K562 (cell line): ENCODE data around the gene ORC3. TPM values are rescaled to one million over a fixed set of nuclear protein-coding genes. Genes with fewer than 3 reads are reported as not detected.

Experiments used
- ATAC-seq: fragments of 200-7000 bp; cut with Tn5 transposase; 3 replicates; pipeline ENCODE4 v1.9.1; 2020; ENCODE audit warnings: moderate library complexity
- BruUV-seq: library from RNA; stranded (reverse); fragments of 400-500 nt; replicated peaks from 2 replicates; lab custom pipeline; 2021; lab: Mats Ljungman, UMichigan
- CTCF ChIA-PET: fragments of 300-600 bp; formaldehyde crosslinking; extraction: SDS; loops from one replicate; lab custom pipeline; 2021; ENCODE audit warnings: low intra/inter-chr PET ratio; lab: Yijun Ruan, JAX
- POLR2A ChIA-PET: fragments of 300-600, 350-650 bp; sonication (Branson Sonifier 250); formaldehyde crosslinking; extraction: SDS; loops from one replicate; lab custom pipeline; 2021; ENCODE audit warnings: antibody characterized with exemption, inconsistent platforms; lab: Yijun Ruan, JAX
- DNase-seq, 4 experiments: peaks; one replicate each; pipeline versions ENCODE4 v3.0.0 to v3.0.0-alpha.2; 2011 to 2018; ENCODE audit warnings: low spot score in 3 of 4, mixed read lengths in 3 of 4; ENCODE audit errors: extremely low read depth in 1 of 4
- FAIRE-seq: peaks from 2 replicates; lab custom pipeline; 2011; peaks lifted over from hg19 to GRCh38; lab: Jason Lieb, UNC
- H2AFZ ChIP-seq: 2 replicates; pipeline ENCODE4 v1.6.0; 2011; ENCODE audit warnings: low read depth, low read length, control low read depth, inconsistent platforms
- H3K27ac ChIP-seq: fragments of 200-600 bp; 3 replicates; pipeline ENCODE4 v1.8.0; 2011; ENCODE audit warnings: low read depth, mild to moderate bottlenecking, control low read depth, inconsistent platforms, low read length, moderate library complexity, mixed read lengths; ENCODE audit errors: extremely low read depth
- H3K27me3 ChIP-seq, 2 experiments: fragments of 300-600 bp in 1 of 2; 2 replicates in 1 of 2; 3 replicates in 1 of 2; pipeline versions ENCODE4 v1.6.0 to v1.8.0; 2011; ENCODE audit warnings: inconsistent platforms in 2 of 2, low read length in 2 of 2, mild to moderate bottlenecking in 1 of 2, mixed read lengths in 1 of 2, moderate library complexity in 1 of 2; ENCODE audit not compliant: control insufficient read depth in 2 of 2, insufficient read depth in 2 of 2
- H3K36me3 ChIP-seq: fragments of 300-600 bp; 3 replicates; pipeline ENCODE4 v1.8.0; 2011; ENCODE audit warnings: mild to moderate bottlenecking, low read length, inconsistent platforms; ENCODE audit not compliant: control insufficient read depth, insufficient read depth
- H3K4me1 ChIP-seq, 2 experiments: fragments of 200-600 bp in 1 of 2; replicated peaks in 1 of 2; 2 replicates in 1 of 2; 3 replicates in 1 of 2; pipeline versions ENCODE4 v1.5.1 to v1.8.0; 2011; ENCODE audit warnings: inconsistent platforms in 2 of 2, low read length in 2 of 2, mild to moderate bottlenecking in 1 of 2, mixed read lengths in 1 of 2, moderate library complexity in 1 of 2; ENCODE audit not compliant: control insufficient read depth in 2 of 2, insufficient read depth in 2 of 2
- H3K4me2 ChIP-seq: 2 replicates; pipeline ENCODE4 v1.6.1; 2011; ENCODE audit warnings: low read length, control low read depth, inconsistent platforms, mixed read lengths; ENCODE audit not compliant: insufficient read depth
- H3K4me3 ChIP-seq: fragments of 200-600 bp; sonication (generic), shearing (Covaris generic); 2 replicates; pipeline ENCODE4 v1.5.1; 2016; ENCODE audit warnings: control low read depth, inconsistent platforms
- H3K79me2 ChIP-seq: fragments of 200-600 bp; 3 replicates; pipeline ENCODE4 v1.8.0; 2011; ENCODE audit warnings: low read length, inconsistent platforms; ENCODE audit not compliant: control insufficient read depth, insufficient read depth
- H3K9ac ChIP-seq, 2 experiments: 2 replicates each; pipeline versions ENCODE4 v1.6.0 to v1.6.1; 2011; ENCODE audit warnings: low read depth in 2 of 2, low read length in 2 of 2, control low read depth in 1 of 2, inconsistent platforms in 1 of 2, mild to moderate bottlenecking in 1 of 2, mixed read lengths in 1 of 2; ENCODE audit not compliant: insufficient read depth in 1 of 2
- H3K9me1 ChIP-seq: one replicate; pipeline ENCODE4 v1.6.0; 2011; ENCODE audit warnings: inconsistent platforms, mild to moderate bottlenecking, low read length, moderate library complexity; ENCODE audit not compliant: control insufficient read depth, insufficient read depth
- H3K9me3 ChIP-seq: replicated peaks from 2 replicates; pipeline ENCODE4 v1.5.1; 2011; ENCODE audit warnings: low read depth, low read length, inconsistent platforms; ENCODE audit not compliant: control insufficient read depth, insufficient read depth
- H4K20me1 ChIP-seq: replicated peaks from 2 replicates; pipeline ENCODE4 v1.6.1; 2011; ENCODE audit warnings: low read length, inconsistent platforms, mixed read lengths; ENCODE audit not compliant: control insufficient read depth, insufficient read depth
- CSDE1 ChIP-seq, 2 experiments: fragments of 450-650 bp; IDR thresholded peaks; 2 replicates each; pipeline ENCODE4 v1.6.1; 2016; ENCODE audit warnings: mild to moderate bottlenecking in 1 of 2
- RBM22 ChIP-seq: fragments of 200-400 bp; formaldehyde crosslinking; IDR thresholded peaks from 2 replicates; pipeline ENCODE4 v1.6.1; 2018; ENCODE audit warnings: low read length, low read depth; ENCODE audit not compliant: poor library complexity, severe bottlenecking
- SMARCA4 ChIP-seq: fragments of 450-650 bp; IDR thresholded peaks from 2 replicates; pipeline ENCODE4 v1.6.1; 2016
- SMC3 ChIP-seq: conservative IDR thresholded peaks from 2 replicates; pipeline ENCODE4 v1.6.1; 2011; ENCODE audit warnings: low read depth, low read length, improper control_type of control experiment; ENCODE audit not compliant: insufficient read depth
- TAL1 ChIP-seq: fragments of 450-650 bp; IDR thresholded peaks from 2 replicates; pipeline ENCODE4 v1.6.1; 2016; ENCODE audit warnings: mild to moderate bottlenecking
- ZFP30 ChIP-seq: fragments of 250-450 bp; sonication (Bioruptor Pico); IDR thresholded peaks from 2 replicates; pipeline ENCODE4 v1.8.0; 2022; ENCODE audit warnings: moderate library complexity, mild to moderate bottlenecking, inconsistent platforms, borderline replicate concordance
- ZFX ChIP-seq: sonication (generic); formaldehyde crosslinking; IDR thresholded peaks from 2 replicates; pipeline ENCODE4 v1.8.0; 2022; ENCODE audit warnings: mild to moderate bottlenecking, missing genetic modification reagents, moderate library complexity
- ZNF740 ChIP-seq, 3 experiments: fragments of 200-800 bp in 1 of 3; sonication (Bioruptor generic) in 1 of 3; sonication (generic) in 1 of 3; formaldehyde crosslinking in 1 of 3; IDR thresholded peaks; 2 replicates each; pipeline versions ENCODE4 v1.6.1 to v1.8.0; 2016 to 2022; ENCODE audit warnings: mild to moderate bottlenecking in 2 of 3, missing compliant biosample characterization in 2 of 3, missing genetic modification characterization in 2 of 3, missing genetic modification reagents in 1 of 3
- WGBS: fragments of 100-300 bp; shearing (Covaris generic); methylation state at CpG from one replicate; pipeline ENCODE4 v1.1.6; 2016; ENCODE audit warnings: low coverage, mixed read lengths; ENCODE audit not compliant: insufficient coverage; ENCODE audit errors: missing lambda C conversion rate; 5-methylcytosine and 5-hydroxymethylcytosine counted together
- in situ Hi-C: fragments of 300-500 bp; cut with MboI; formaldehyde crosslinking; loops from 4 replicates; pipeline ENCODE4 v1.15.0; 2018; ENCODE audit warnings: inconsistent platforms, mixed read lengths
- intact Hi-C: fragments of 100-400 bp; cut with micrococcal nuclease; formaldehyde crosslinking; loops from 2 replicates; pipeline ENCODE4 v1.14.2; 2022
- polyA plus RNA-seq, 8 experiments: library from polyadenylated mRNA; depleted of rRNA in 4 of 8; stranded (reverse) in 5 of 8; unstranded in 3 of 8; fragments of >200 nt; fragmentation: Nextera tagmentation in 2 of 8; fragmentation: Illumina TruSeq in 1 of 8; extraction: Ambion mirVana in 2 of 8; extraction: Trizol in 1 of 8; gene quantifications; 2 replicates each; pipeline versions ENCODE4 v1.2.1 to v1.2.3, GENCODE V29; 2011 to 2014; ENCODE audit warnings: inconsistent platforms in 1 of 8, missing spikeins in 1 of 8
- total RNA-seq, 7 experiments: library from RNA; depleted of rRNA in 6 of 7; stranded (reverse); fragments of >200 nt in 6 of 7; fragmentation: Illumina TruSeq in 2 of 7; extraction: Trizol in 2 of 7; gene quantifications; 2 replicates each; pipeline versions ENCODE4 v1.2.1 to v1.2.3, GENCODE V29; 2011 to 2021; ENCODE audit warnings: low replicate concordance in 1 of 7

Gene ORC3
- total and polyA plus RNA-seq, 9 of the 15 experiments (the other 6 are each of a cell fraction or from before 2014, with no cell fraction given), result 28.8 to 159 (median 74.8) TPM

GRCh38 chr6:87683890-87684289 lies 94.0 kb downstream of the ORC3 start:
- no peak overlapping the region for H3K4me2 ChIP-seq
- H3K27ac ChIP-seq, result no peak overlapping the region
- ATAC-seq, result no peak

More at GRCh38 chr6:87683890-87684289, 94.0 kb downstream of the ORC3 start:
- 48% methylated on average over 3 of the region's 3 CpGs for WGBS
- BruUV-seq, result no TSS peak
- FAIRE-seq (no peak), DNase-seq (no peak)
- intact Hi-C loops, result no loop called here
- in situ Hi-C loops, result no loop called here
- POLR2A ChIA-PET, result interaction anchor here (1.1 to 6.4 kb wide), 4 partner anchors 9 to 13 kb away, joined by 4 to 57 read pairs (median 8); no protein-coding TSS in a partner anchor
- Histone ChIP-seq H3K9ac (no peak overlapping the region), H2AFZ (no peak overlapping the region), H3K4me3 (no peak overlapping the region), H3K27me3 (no peaks in the 10 kb centered on the region), H3K4me1 (no peaks in the 10 kb centered on the region), H3K9me3 (no peaks in the 10 kb centered on the region), H3K79me2 (peaks cover 89% of the 10 kb centered on the region), H3K9me1 (no peaks in the 10 kb centered on the region), H3K36me3 (peaks cover 39% of the 10 kb centered on the region; the same call in 2 of the 3 replicates), H4K20me1 (no peaks in the 10 kb centered on the region; the same call in 1 of the 2 replicates)
- CTCF ChIA-PET, result no interaction called here
- TF ChIP-seq ZFX (CRISPR knock-in tag), result no peak
- no peak for TF ChIP-seq ZFP30 (CRISPR knock-in tag)
- no peak for TF ChIP-seq SMARCA4
- TF ChIP-seq RBM22, result no peak
- TF ChIP-seq SMC3, result no peak
- no peak for TF ChIP-seq TAL1
- no peak for TF ChIP-seq ZNF740 (CRISPR knock-in tag; IDR thresholded peaks at IDR 0.05)
- TF ChIP-seq ZNF740 (tag; IDR thresholded peaks at IDR 0.05), result no peak
- TF ChIP-seq CSDE1 (IDR thresholded peaks at IDR 0.05), result no peak
